H9 (cell line): Measurements from ENCODE around the gene CNDP1. TPM values are rescaled to one million over a fixed set of nuclear protein-coding genes. Genes with fewer than 3 reads are reported as not detected.

Source experiments
- DNase-seq: peaks from one replicate; pipeline ENCODE4 v3.0.0-alpha.2; 2017
- H2AFZ ChIP-seq: one replicate; pipeline ENCODE4 v1.6.1; 2013; ENCODE audit warnings: mild to moderate bottlenecking, low read length, control low read depth, moderate library complexity
- H2AK5ac ChIP-seq: 2 replicates; pipeline ENCODE4 v1.6.1; 2013; ENCODE audit warnings: low read length, control low read depth, mixed read lengths; ENCODE audit not compliant: insufficient read length
- H2BK120ac ChIP-seq: one replicate; pipeline ENCODE4 v1.6.1; 2013; ENCODE audit warnings: low read depth, mild to moderate bottlenecking, low read length, control low read depth, inconsistent platforms; ENCODE audit not compliant: poor library complexity, severe bottlenecking
- H2BK12ac ChIP-seq: 2 replicates; pipeline ENCODE4 v1.6.1; 2013; ENCODE audit warnings: low read length, control low read depth, mixed read lengths, low read depth; ENCODE audit not compliant: insufficient read length
- H2BK15ac ChIP-seq: 2 replicates; pipeline ENCODE4 v1.6.1; 2013; ENCODE audit warnings: low read depth, low read length, control low read depth
- H2BK20ac ChIP-seq: one replicate; pipeline ENCODE4 v1.6.1; 2013; ENCODE audit warnings: low read depth, mild to moderate bottlenecking, low read length, control low read depth, inconsistent platforms; ENCODE audit not compliant: poor library complexity, severe bottlenecking
- H2BK5ac ChIP-seq: 2 replicates; pipeline ENCODE4 v1.6.1; 2013; ENCODE audit warnings: low read length, control low read depth, mixed read lengths; ENCODE audit not compliant: insufficient read length
- H3K14ac ChIP-seq: 2 replicates; pipeline ENCODE4 v1.6.1; 2013; ENCODE audit warnings: low read length, control low read depth; ENCODE audit not compliant: insufficient read depth
- H3K18ac ChIP-seq: 2 replicates; pipeline ENCODE4 v1.6.1; 2013; ENCODE audit warnings: low read depth, mild to moderate bottlenecking, mixed read lengths, low read length, control low read depth; ENCODE audit not compliant: insufficient read length
- H3K23ac ChIP-seq: 2 replicates; pipeline ENCODE4 v1.6.1; 2013; ENCODE audit warnings: low read length, control low read depth, mixed read lengths, low read depth; ENCODE audit not compliant: insufficient read length
- H3K23me2 ChIP-seq: 2 replicates; pipeline ENCODE4 v1.6.1; 2013; ENCODE audit warnings: low read depth, mild to moderate bottlenecking, mixed read lengths, low read length, control low read depth; ENCODE audit not compliant: insufficient read length, poor library complexity, severe bottlenecking
- H3K27ac ChIP-seq: 2 replicates; pipeline ENCODE4 v1.5.1; 2013; ENCODE audit warnings: low read length, control low read depth, mixed read lengths, low read depth; ENCODE audit not compliant: insufficient read length
- H3K27me3 ChIP-seq: 2 replicates; pipeline ENCODE4 v1.6.1; 2013; ENCODE audit warnings: low read length, control low read depth, inconsistent platforms; ENCODE audit not compliant: insufficient read depth
- H3K4ac ChIP-seq: 2 replicates; pipeline ENCODE4 v1.6.1; 2013; ENCODE audit warnings: low read depth, mild to moderate bottlenecking, control low read depth, inconsistent platforms, low read length, moderate library complexity
- H3K4me1 ChIP-seq: 2 replicates; pipeline ENCODE4 v1.6.1; 2013; ENCODE audit warnings: low read length, control low read depth, inconsistent platforms; ENCODE audit not compliant: insufficient read depth
- H3K4me2 ChIP-seq: 2 replicates; pipeline ENCODE4 v1.6.1; 2013; ENCODE audit warnings: low read length, control low read depth, mixed read lengths; ENCODE audit not compliant: insufficient read length, insufficient read depth
- H3K56ac ChIP-seq: 2 replicates; pipeline ENCODE4 v1.6.1; 2013; ENCODE audit warnings: low read depth, mild to moderate bottlenecking, mixed read lengths, low read length, control low read depth; ENCODE audit not compliant: insufficient read length
- H3K79me1 ChIP-seq: 2 replicates; pipeline ENCODE4 v1.6.1; 2013; ENCODE audit warnings: low read depth, mild to moderate bottlenecking, moderate library complexity, low read length, control low read depth, inconsistent platforms; ENCODE audit not compliant: insufficient read depth, poor library complexity, severe bottlenecking
- H3K79me2 ChIP-seq: 2 replicates; pipeline ENCODE4 v1.6.1; 2013; ENCODE audit warnings: low read length, control low read depth, inconsistent platforms; ENCODE audit not compliant: insufficient read depth
- H3K9ac ChIP-seq: 2 replicates; pipeline ENCODE4 v1.6.1; 2013; ENCODE audit warnings: low read length, control low read depth, mixed read lengths; ENCODE audit not compliant: insufficient read length; ENCODE audit errors: extremely low read depth
- H3K9me3 ChIP-seq: one replicate; pipeline ENCODE4 v1.6.1; 2013; ENCODE audit warnings: low read depth, low read length, inconsistent platforms; ENCODE audit not compliant: control insufficient read depth
- H3T11ph ChIP-seq: one replicate; pipeline ENCODE4 v1.6.1; 2013; ENCODE audit warnings: mild to moderate bottlenecking, low read length, control low read depth, inconsistent platforms
- H4K20me1 ChIP-seq: one replicate; pipeline ENCODE4 v1.6.1; 2013; ENCODE audit not compliant: control insufficient read depth, insufficient read length, insufficient read depth
- H4K5ac ChIP-seq: 2 replicates; pipeline ENCODE4 v1.6.1; 2013; ENCODE audit warnings: low read depth, mild to moderate bottlenecking, mixed read lengths, low read length, control low read depth; ENCODE audit not compliant: insufficient read length
- H4K8ac ChIP-seq: replicated peaks from 2 replicates; pipeline ENCODE4 v1.6.1; 2013; ENCODE audit warnings: low read length, control low read depth, mixed read lengths, low read depth; ENCODE audit not compliant: insufficient read length
- H4K91ac ChIP-seq: 2 replicates; pipeline ENCODE4 v1.6.1; 2013; ENCODE audit warnings: low read depth, mild to moderate bottlenecking, moderate library complexity, mixed read lengths, low read length, control low read depth; ENCODE audit not compliant: insufficient read length
- H3K27ac Mint-ChIP-seq, 3 experiments: 2 replicates in 2 of 3; 3 replicates in 1 of 3; pipeline ENCODE4 v1.8.0; 2020 to 2021; ENCODE audit warnings: mixed read lengths in 3 of 3, mild to moderate bottlenecking in 1 of 3, moderate library complexity in 1 of 3
- H3K27me3 Mint-ChIP-seq: 2 replicates; pipeline ENCODE4 v1.8.0; 2021; ENCODE audit warnings: low read depth, mild to moderate bottlenecking, moderate library complexity, mixed read lengths
- H3K36me3 Mint-ChIP-seq, 3 experiments: 2 replicates in 2 of 3; 3 replicates in 1 of 3; pipeline ENCODE4 v1.8.0; 2020 to 2021; ENCODE audit warnings: low read depth in 3 of 3, mixed read lengths in 3 of 3; ENCODE audit not compliant: insufficient read depth in 1 of 3
- H3K4me1 Mint-ChIP-seq, 2 experiments: 2 replicates each; pipeline ENCODE4 v1.8.0; 2020; ENCODE audit warnings: mixed read lengths in 2 of 2
- H3K4me3 Mint-ChIP-seq, 2 experiments: 2 replicates in 1 of 2; 3 replicates in 1 of 2; pipeline ENCODE4 v1.8.0; 2020 to 2021; ENCODE audit warnings: mild to moderate bottlenecking in 2 of 2, mixed read lengths in 2 of 2, moderate library complexity in 1 of 2
- H3K9me3 Mint-ChIP-seq, 2 experiments: 2 replicates in 1 of 2; 3 replicates in 1 of 2; pipeline ENCODE4 v1.8.0; 2020; ENCODE audit warnings: mild to moderate bottlenecking in 2 of 2, mixed read lengths in 2 of 2, moderate library complexity in 1 of 2
- CTCF ChIP-seq: fragments of 200-600 bp; sonication (generic); conservative IDR thresholded peaks from 3 replicates; pipeline ENCODE4 v1.8.0; 2021; ENCODE audit warnings: antibody characterized with exemption, mild to moderate bottlenecking
- WGBS: extraction: QIAGEN DNeasy Blood & Tissue Kit; methylation state at CpG from one replicate; pipeline ENCODE4 v1.1.7; 2013; ENCODE audit warnings: missing lambda C conversion rate, low lambda C conversion rate, mixed read lengths; ENCODE audit not compliant: insufficient read length; ENCODE audit errors: extremely low coverage; 5-methylcytosine and 5-hydroxymethylcytosine counted together
- total RNA-seq: library from RNA; stranded (reverse); gene quantifications from 2 replicates; pipeline ENCODE4 v1.2.1, GENCODE V29; 2021

Gene CNDP1
- total RNA-seq, 1 experiment from 2014 or later = not detected

- Histone ChIP-seq H3K23ac (no peak overlapping the region), H3K56ac (no peak overlapping the region), H2BK120ac (no peak overlapping the region), H3K23me2 (peaks cover 2% of the 10 kb centered on the region), H4K8ac (no peak overlapping the region), H3K4ac (no peak overlapping the region), H3K79me2 (no peaks in the 10 kb centered on the region), H2BK20ac (no peak overlapping the region), H3K18ac (no peak overlapping the region), H3T11ph (no peak overlapping the region), H4K20me1 (no peaks in the 10 kb centered on the region), H2BK15ac (no peak overlapping the region), H2BK12ac (no peak overlapping the region), H4K5ac (no peak overlapping the region), H2AFZ (no peak overlapping the region), H3K4me2 (no peak overlapping the region), H3K14ac (no peak overlapping the region), H2BK5ac (no peak overlapping the region), H2AK5ac (no peak overlapping the region), H3K9ac (no peak overlapping the region), H3K27me3 (no peaks in the 10 kb centered on the region), H3K9me3 (no peaks in the 10 kb centered on the region), H3K79me1 (no peaks in the 10 kb centered on the region), H3K4me1 (no peaks in the 10 kb centered on the region), H4K91ac (no peak overlapping the region), H3K27ac (no peak overlapping the region)
- peaks cover 7% of the 10 kb centered on the region for H3K27me3 Mint-ChIP-seq
- no peak overlapping the region for H3K4me3 Mint-ChIP-seq
- no peaks in the 10 kb centered on the region; a peak in 1 of 5 replicates for H3K9me3 Mint-ChIP-seq
- H3K4me1 Mint-ChIP-seq = 0 out of 4 replicates have a peak, but pooled peaks cover 0 to 3% of the 10 kb centered on the region in 2 experiments
- H3K27ac Mint-ChIP-seq = no peak overlapping the region
- no peaks in the 10 kb centered on the region; a peak in 1 of 7 replicates for H3K36me3 Mint-ChIP-seq
- no peak for TF ChIP-seq CTCF
- no CpG with 5 or more reads among the region's 25 CpGs for WGBS
- peak; percentile 23 for DNase-seq
Observed at GRCh38 chr18:74529811-74530583, 4.3 kb upstream of the CNDP1 start.
